ENCODE measurements around the gene TMEM184A.

TMEM184A gene

DNA sequence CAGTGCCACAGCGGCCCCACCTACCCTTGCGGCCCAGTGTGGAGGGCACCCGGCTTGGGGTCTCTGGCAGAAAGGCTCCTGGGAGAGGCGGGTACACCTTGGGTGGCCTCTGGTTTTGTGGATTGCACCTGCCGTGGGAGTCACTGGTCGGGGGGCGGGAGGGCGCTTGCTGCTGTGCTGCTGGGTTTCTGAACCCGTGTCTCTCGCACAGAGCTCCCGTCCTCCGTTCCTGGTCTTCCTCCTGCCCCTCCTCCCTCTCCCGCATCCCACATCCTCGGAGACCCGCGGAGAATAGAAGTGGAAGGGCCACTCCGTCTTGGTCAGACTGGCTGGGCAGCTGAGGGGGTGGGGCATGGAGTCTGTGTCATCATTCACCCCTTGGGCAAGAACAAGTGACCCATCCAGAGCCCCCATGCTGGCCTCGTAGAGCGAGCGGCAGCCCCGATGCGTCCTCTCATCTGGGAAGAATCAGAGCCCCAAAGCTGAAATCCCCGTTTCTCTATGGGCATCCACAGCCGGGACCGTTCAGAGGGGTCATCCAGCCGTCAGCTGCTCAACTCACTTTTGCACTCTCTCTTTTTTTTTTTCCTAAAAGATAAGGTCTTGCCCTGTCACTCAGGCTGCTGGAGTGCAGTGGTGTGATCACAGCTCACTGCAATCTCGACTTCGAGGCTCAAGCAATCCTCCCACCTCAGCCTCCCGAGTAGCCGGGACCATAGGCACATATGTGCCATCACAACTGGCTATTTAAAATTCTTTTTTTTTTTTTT, 21.5 kb downstream of the TMEM184A start:
- DNase-seq (ENCODE audit: low read depth): no peak
- TF ChIP-seq, protein P1, sequence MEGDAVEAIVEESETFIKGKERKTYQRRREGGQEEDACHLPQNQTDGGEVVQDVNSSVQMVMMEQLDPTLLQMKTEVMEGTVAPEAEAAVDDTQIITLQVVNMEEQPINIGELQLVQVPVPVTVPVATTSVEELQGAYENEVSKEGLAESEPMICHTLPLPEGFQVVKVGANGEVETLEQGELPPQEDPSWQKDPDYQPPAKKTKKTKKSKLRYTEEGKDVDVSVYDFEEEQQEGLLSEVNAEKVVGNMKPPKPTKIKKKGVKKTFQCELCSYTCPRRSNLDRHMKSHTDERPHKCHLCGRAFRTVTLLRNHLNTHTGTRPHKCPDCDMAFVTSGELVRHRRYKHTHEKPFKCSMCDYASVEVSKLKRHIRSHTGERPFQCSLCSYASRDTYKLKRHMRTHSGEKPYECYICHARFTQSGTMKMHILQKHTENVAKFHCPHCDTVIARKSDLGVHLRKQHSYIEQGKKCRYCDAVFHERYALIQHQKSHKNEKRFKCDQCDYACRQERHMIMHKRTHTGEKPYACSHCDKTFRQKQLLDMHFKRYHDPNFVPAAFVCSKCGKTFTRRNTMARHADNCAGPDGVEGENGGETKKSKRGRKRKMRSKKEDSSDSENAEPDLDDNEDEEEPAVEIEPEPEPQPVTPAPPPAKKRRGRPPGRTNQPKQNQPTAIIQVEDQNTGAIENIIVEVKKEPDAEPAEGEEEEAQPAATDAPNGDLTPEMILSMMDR (IDR thresholded peaks at IDR 0.05; ENCODE audit: insufficient read depth, low read depth, low read length, missing control alignments): no peak
- H3K4me3 ChIP-seq (ENCODE audit: low read length): no peak overlapping the region

DNA sequence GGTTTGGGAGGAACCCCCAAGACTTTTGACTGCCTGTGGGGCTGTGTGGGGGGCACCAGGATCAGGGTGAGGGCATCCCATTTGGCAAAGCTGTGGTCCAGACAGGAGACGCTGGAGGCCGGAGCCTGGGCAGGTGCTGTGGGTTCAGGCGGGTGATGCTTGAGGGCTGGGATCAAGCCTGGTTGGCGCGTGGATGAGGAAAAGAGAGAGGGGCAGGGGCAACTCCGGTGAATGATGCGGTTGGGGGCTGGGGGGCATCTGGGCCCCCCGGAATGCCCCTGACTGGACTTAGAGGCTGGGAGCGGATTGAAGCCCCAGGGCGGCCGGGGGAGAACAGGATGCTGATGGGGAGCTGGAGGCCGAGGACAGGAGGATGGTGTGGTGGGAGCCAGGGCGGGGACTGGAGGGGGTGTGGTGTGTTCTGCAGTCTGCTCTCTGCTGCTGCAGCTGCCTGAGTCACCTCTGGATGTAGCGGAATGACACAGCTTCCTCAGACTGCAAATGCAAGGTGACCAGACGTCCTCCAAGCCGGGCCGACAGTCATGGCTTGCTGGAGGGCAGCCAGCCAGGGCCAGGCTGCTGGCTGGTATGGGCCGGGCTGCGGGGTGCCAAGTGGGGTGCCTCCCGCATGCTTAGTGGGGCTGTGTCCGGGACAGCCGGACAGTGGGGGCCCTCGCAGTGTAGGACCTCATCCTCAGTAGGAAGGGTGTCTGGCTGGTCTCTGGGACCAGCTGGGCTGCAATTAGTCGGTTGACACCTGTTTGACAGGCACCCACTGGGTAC, 22.3 kb downstream of the TMEM184A start:
- H3K4me3 ChIP-seq (ENCODE audit: low read length): peak overlapping the region; percentile 65
- TF ChIP-seq, protein P1 (IDR thresholded peaks at IDR 0.05; ENCODE audit: insufficient read depth, low read depth, low read length, missing control alignments): no peak
- peak; percentile 90 for DNase-seq (ENCODE audit: low read depth)

DNA sequence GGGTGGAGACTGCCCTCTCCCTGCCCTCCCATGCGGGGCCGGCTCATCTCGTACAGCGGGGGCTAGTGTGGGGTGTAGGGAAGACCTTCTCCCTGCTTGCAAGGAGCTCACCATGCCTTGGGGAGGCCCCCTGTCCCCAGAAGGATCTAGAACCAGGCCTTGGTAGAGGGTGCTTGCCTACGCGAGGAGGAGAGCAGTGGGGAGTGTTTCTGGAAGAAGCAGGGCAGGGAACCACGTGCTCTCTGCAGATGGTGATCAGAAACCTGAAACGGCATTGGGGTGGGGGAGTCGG, 22.8 kb downstream of the TMEM184A start:
- peak overlapping the region; percentile 65 for H3K4me3 ChIP-seq (ENCODE audit: low read length)
- DNase-seq (ENCODE audit: low read depth): no peak

DNA sequence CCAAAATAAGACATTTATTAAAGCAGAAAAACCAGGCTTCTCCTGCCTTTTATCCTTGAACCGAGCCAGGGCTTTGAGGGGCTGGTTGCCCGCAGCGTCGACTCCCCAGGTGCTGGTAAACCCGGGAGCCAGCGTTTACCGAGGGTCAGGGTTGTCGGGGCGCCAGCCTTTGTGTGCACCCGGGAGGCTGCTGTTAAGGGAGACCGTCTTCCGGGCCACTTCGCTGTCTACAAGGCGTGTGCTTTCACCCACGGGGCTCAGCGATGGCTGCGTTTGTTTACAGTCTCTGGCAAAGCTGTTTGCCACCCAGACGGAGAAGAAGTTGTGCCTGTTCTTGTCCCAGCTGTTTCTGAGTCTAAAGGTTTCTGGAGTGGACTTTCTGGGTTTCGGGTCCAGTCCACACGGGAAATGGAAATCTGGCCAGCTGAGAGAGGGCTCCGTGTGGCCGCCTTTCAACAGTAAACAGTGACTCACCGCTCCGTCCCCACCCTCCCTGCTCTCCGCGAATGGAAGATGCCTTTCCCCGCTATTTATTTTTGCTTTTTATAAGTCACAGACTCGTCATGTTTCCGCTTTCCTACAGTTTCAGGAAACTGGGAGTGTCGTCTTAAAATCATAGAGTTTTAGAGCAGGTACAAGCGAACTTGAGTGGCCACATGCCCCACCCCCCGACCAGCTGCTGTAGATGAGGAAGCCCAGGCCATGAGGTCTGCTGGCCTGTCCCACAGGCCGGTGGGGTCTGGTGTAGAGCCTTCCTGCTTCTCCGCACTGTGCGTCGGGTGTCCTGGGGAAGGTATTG, 23.4 kb downstream of the TMEM184A start:
- H3K4me3 ChIP-seq (ENCODE audit: low read length): peak overlapping the region; percentile 65
- peak; percentile 96 for DNase-seq (ENCODE audit: low read depth)
- TF ChIP-seq, protein P1 (IDR thresholded peaks at IDR 0.05; ENCODE audit: insufficient read depth, low read depth, low read length, missing control alignments): no peak

More for the DNA sequence above, 22.8 kb downstream of the TMEM184A start:
- TF ChIP-seq, protein P1 (IDR thresholded peaks at IDR 0.05; ENCODE audit: insufficient read depth, low read depth, low read length, missing control alignments): no peak

DNA sequence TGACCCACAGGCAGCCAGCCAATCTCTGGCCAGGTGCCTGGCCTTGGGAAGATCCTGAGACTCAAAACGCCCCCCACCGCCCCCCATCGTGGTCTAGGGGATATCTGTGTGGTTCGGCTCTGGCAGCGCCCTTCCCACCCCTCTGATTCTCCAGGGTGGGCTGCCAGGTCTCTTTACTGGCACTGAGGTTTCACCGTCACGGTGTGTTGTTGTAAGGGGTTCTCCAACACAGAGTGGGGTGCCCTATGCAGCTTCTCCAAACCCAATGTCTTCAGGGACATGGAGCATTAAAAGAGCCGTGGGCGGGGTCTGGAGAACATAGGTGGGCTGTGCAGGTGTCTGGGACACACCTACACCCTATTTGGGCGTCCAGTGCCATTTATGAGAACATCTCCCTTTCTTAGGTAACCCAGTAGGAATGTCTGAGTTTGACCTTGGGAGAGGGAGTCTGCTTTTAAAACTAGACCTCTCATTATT, 24.0 kb downstream of the TMEM184A start:
- DNase-seq (ENCODE audit: low read depth): peak; percentile 36
- H3K4me3 ChIP-seq (ENCODE audit: low read length): peak overlapping the region; percentile 65
- TF ChIP-seq, protein P1 (IDR thresholded peaks at IDR 0.05; ENCODE audit: insufficient read depth, low read depth, low read length, missing control alignments): no peak

DNA sequence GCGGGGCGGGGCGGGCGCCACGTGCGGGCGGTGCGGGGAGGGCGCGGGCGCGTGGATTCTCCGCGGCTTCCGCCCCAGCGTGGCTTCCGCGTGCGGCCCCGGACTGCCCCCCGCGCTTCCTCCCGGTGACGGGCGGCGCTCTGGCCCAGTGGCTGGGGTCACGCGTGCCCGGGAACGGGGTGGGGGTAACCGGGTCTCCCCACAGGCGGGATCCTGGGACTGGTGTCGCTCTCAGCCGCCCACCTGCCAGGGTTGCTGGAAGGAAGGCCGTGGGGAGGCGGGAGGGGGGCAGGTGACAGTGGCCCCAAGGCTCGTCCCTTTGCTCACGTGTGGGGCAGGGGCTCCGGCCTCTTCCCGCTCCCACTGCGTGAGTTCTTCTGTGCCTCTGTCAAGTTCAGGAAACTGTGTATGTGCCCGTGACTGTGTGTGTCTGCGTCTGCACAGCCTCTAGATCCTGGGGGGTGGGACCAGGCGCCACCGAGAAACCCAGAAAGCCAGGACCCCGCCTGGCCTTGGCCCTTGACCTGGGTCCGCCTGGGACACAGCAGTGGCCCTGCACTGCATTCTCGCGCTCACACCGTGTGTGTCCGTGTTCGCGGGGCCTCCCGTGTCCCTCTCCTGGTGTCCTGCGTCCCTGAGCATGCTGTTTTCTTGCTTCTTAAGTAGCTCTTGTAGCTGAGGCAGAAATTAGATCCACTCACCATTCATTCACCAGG, 24.6 kb downstream of the TMEM184A start:
- TF ChIP-seq, protein P1 (IDR thresholded peaks at IDR 0.05; ENCODE audit: insufficient read depth, low read depth, low read length, missing control alignments): no peak
- peak; percentile 51 for DNase-seq (ENCODE audit: low read depth)
- H3K4me3 ChIP-seq (ENCODE audit: low read length): peak overlapping the region; percentile 65
